ENCODE data around the gene LHX6. TPM values are rescaled to one million over a fixed set of nuclear protein-coding genes. Genes with fewer than 3 reads are reported as not detected.

LHX6 gene
- polyA plus RNA-seq, 1 experiment = not detected

DNA sequence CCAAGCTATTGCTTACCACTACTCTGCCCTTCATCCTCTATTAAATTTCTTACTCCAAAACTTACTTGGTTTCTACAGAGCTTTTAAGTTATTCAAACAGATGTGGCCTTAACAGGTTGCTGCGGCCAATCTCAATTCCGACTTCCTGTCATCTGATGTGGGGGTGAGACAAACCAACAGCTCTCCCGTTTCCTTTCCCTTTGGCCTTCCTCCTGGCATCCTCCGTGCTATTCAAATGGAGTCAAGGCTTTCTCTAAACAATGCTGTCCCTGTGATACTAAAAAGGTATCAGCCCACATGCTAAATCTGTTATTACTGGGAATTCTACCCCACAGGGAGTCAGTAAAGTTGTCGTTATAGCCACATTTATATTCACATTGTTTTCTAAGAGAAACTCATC lies 24.0 kb upstream of the LHX6 start:
- DNase-seq (ENCODE audit: low read depth) = no peak
- ChIA-PET POLR2A (no interaction called here), CTCF (interaction anchor here (1.1 to 1.6 kb wide), 4 partner anchors 11 to 200 kb away, joined by 3 to 6 read pairs (median 4); partner anchors contain the start of genes MRRF and RBM18)
- Histone ChIP-seq H3K36me3 (ENCODE audit: control insufficient read depth, insufficient read depth, low read length) (peaks cover 7% of the 10 kb centered on the region), H3K4me3 (ENCODE audit: low read depth, low read length) (no peak overlapping the region), H3K27me3 (ENCODE audit: control insufficient read depth, insufficient read depth, low read length) (no peaks in the 10 kb centered on the region)
- TF ChIP-seq CTCF (IDR thresholded peaks at IDR 0.05; ENCODE audit: insufficient read depth, low read depth, low read length) = no peak

- Histone ChIP-seq H3K36me3 (ENCODE audit: control insufficient read depth, insufficient read depth, low read length) (peaks cover 13% of the 10 kb centered on the region), H3K27me3 (ENCODE audit: control insufficient read depth, insufficient read depth, low read length) (no peaks in the 10 kb centered on the region), H3K4me3 (ENCODE audit: low read depth, low read length) (no peak overlapping the region)
- no peak for DNase-seq (ENCODE audit: low read depth)
- CTCF ChIA-PET = interaction anchor here (1.5 kb wide), 1 partner anchor 202 kb away, joined by 3 read pairs; no protein-coding TSS in a partner anchor
- POLR2A ChIA-PET = no interaction called here
- no peak for TF ChIP-seq CTCF (IDR thresholded peaks at IDR 0.05; ENCODE audit: insufficient read depth, low read depth, low read length)
Measured at GRCh38 chr9:122251351-122251750, 22.6 kb upstream of the LHX6 start.

GRCh38 chr9:122248448-122248865 lies 19.7 kb upstream of the LHX6 start:
- DNase-seq (ENCODE audit: low read depth) = no peak
- POLR2A ChIA-PET = no interaction called here
- CTCF ChIA-PET = interaction anchor here (0.7 kb wide), 1 partner anchor 129 kb away, joined by 3 read pairs; no protein-coding TSS in a partner anchor
- TF ChIP-seq CTCF (IDR thresholded peaks at IDR 0.05; ENCODE audit: insufficient read depth, low read depth, low read length) = no peak
- H3K27me3 ChIP-seq (ENCODE audit: control insufficient read depth, insufficient read depth, low read length) = no peaks in the 10 kb centered on the region
- H3K36me3 ChIP-seq (ENCODE audit: control insufficient read depth, insufficient read depth, low read length) = peaks cover 14% of the 10 kb centered on the region
- no peak overlapping the region for H3K4me3 ChIP-seq (ENCODE audit: low read depth, low read length)

DNA sequence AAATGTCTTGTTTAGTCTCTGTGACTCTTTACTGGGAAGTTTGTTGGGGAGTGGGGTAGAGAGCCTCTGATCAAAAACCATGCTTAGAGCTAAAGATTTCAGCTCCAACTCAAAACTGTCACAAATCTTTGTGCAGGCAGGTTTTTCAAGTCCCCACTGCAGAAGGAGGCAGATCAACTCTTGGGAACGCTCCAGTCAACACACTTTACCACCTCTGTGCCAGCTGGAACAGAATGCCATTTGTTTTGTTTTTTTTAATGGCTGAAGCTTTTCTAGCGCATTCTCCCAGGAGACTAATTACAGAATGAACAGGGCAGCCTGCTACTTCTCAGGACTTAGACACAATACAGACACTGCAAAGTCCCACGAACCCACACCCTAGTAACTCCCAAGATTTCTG lies 17.9 kb upstream of the LHX6 start:
- no peak for DNase-seq (ENCODE audit: low read depth)
- no peaks in the 10 kb centered on the region for H3K27me3 ChIP-seq (ENCODE audit: control insufficient read depth, insufficient read depth, low read length)
- peaks cover 17% of the 10 kb centered on the region for H3K36me3 ChIP-seq (ENCODE audit: control insufficient read depth, insufficient read depth, low read length)
- H3K4me3 ChIP-seq (ENCODE audit: low read depth, low read length) = no peak overlapping the region
- ChIA-PET POLR2A (no interaction called here), CTCF (interaction anchor here (1.0 to 1.4 kb wide), 2 partner anchors 122 to 126 kb away, joined by 3 read pairs; no protein-coding TSS in a partner anchor)
- no peak for TF ChIP-seq CTCF (IDR thresholded peaks at IDR 0.05; ENCODE audit: insufficient read depth, low read depth, low read length)

DNA sequence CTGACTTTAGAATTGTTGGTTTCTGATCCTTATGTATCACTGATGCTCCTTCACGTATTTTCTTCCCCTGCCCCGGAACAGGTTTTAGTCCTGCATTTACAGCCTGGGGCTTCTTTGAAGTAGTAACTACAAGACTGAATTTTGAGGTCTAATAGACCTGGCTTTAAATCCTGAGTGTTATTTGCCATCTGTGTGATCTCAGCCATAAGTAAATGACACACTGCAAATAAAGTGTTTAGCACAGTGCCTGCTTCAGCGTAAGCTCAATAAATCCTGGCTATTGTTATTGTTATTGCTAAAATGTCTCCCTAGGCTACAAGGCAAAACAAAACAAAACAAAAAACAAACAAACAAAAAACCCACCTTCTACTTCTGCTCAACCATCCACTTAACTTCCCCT lies 15.6 kb upstream of the LHX6 start:
- no peaks in the 10 kb centered on the region for H3K27me3 ChIP-seq (ENCODE audit: control insufficient read depth, insufficient read depth, low read length)
- no peak for TF ChIP-seq CTCF (IDR thresholded peaks at IDR 0.05; ENCODE audit: insufficient read depth, low read depth, low read length)
- CTCF ChIA-PET = interaction anchor here (0.6 to 1.0 kb wide), 3 partner anchors 15 to 145 kb away, joined by 3 read pairs; partner anchors contain the start of gene LHX6
- DNase-seq (ENCODE audit: low read depth) = no peak
- POLR2A ChIA-PET = no interaction called here
- H3K4me3 ChIP-seq (ENCODE audit: low read depth, low read length) = no peak overlapping the region
- peaks cover 18% of the 10 kb centered on the region for H3K36me3 ChIP-seq (ENCODE audit: control insufficient read depth, insufficient read depth, low read length)

All from BJ (cell line).